GM12878 (cell line): ENCODE measurements around the gene CELSR1. TPM values are rescaled to one million over a fixed set of nuclear protein-coding genes. Genes with fewer than 3 reads are reported as not detected.
A peak's percentile ranks its signal among the peaks of the same experiment; 100 is the strongest.

Experiments used
- ASH2L ChIP-seq: fragments of 300-600, 200-600 bp; sonication (generic); IDR thresholded peaks from 2 replicates; pipeline ENCODE4 v1.6.1; 2017; ENCODE audit warnings: low read depth, mild to moderate bottlenecking, borderline replicate concordance
- BMI1 ChIP-seq: fragments of 450-650 bp; IDR thresholded peaks from 2 replicates; pipeline ENCODE4 v1.6.1; 2016; ENCODE audit warnings: mild to moderate bottlenecking, moderate library complexity, borderline replicate concordance
- BRCA1 ChIP-seq: IDR thresholded peaks from 2 replicates; pipeline ENCODE4 v1.6.1; 2011; ENCODE audit warnings: low read depth, low read length, improper control_type of control experiment
- CHD4 ChIP-seq: fragments of 200-600 bp; sonication (generic); IDR thresholded peaks from 2 replicates; pipeline ENCODE4 v1.6.1; 2016; ENCODE audit warnings: mild to moderate bottlenecking
- CREB1 ChIP-seq: IDR thresholded peaks from 2 replicates; pipeline ENCODE4 v1.6.1; 2012; ENCODE audit warnings: low read depth, mild to moderate bottlenecking, inconsistent platforms
- ELK1 ChIP-seq: IDR thresholded peaks from 2 replicates; pipeline ENCODE4 v1.6.1; 2012; ENCODE audit warnings: low read depth, low read length, improper control_type of control experiment
- ETV6 ChIP-seq, 2 experiments: fragments of 450-650 bp in 1 of 2; IDR thresholded peaks in 1 of 2; conservative IDR thresholded peaks in 1 of 2; 2 replicates each; pipeline ENCODE4 v1.6.1; 2014; ENCODE audit warnings: antibody characterized with exemption in 1 of 2, borderline replicate concordance in 1 of 2, low read depth in 1 of 2, mild to moderate bottlenecking in 1 of 2, moderate library complexity in 1 of 2
- EZH2 ChIP-seq: IDR thresholded peaks from 2 replicates; pipeline ENCODE4 v1.6.1; 2012; ENCODE audit warnings: low read depth, mild to moderate bottlenecking, control low read depth, inconsistent platforms, low read length, borderline replicate concordance; ENCODE audit not compliant: control insufficient read depth
- FOXM1 ChIP-seq: IDR thresholded peaks from 2 replicates; pipeline ENCODE4 v1.6.1; 2012; ENCODE audit warnings: low read depth, mild to moderate bottlenecking, inconsistent platforms, low read length, moderate library complexity
- HCFC1 ChIP-seq: fragments of 150-350 bp; IDR thresholded peaks from 2 replicates; pipeline ENCODE4 v1.6.1; 2014; ENCODE audit warnings: low read length
- IKZF1 ChIP-seq: fragments of 450-650 bp; conservative IDR thresholded peaks from 2 replicates; pipeline ENCODE4 v1.6.1; 2017; ENCODE audit warnings: antibody characterized with exemption, mild to moderate bottlenecking
- IRF5 ChIP-seq: fragments of 450-650 bp; IDR thresholded peaks from 2 replicates; pipeline ENCODE4 v1.6.1; 2017; ENCODE audit warnings: borderline replicate concordance
- KAT2A ChIP-seq: conservative IDR thresholded peaks from 2 replicates; pipeline ENCODE4 v1.6.1; 2011; ENCODE audit warnings: low read depth, low read length; ENCODE audit not compliant: control insufficient read depth
- LARP7 ChIP-seq: fragments of 450-650 bp; IDR thresholded peaks from 2 replicates; pipeline ENCODE4 v1.6.1; 2017; ENCODE audit warnings: mild to moderate bottlenecking
- MEF2A ChIP-seq: IDR thresholded peaks from 2 replicates; pipeline ENCODE4 v1.6.1; 2011; ENCODE audit warnings: low read depth, mild to moderate bottlenecking, low read length, moderate library complexity; ENCODE audit not compliant: insufficient read depth
- MEF2B ChIP-seq: fragments of 450-650 bp; IDR thresholded peaks from 2 replicates; pipeline ENCODE4 v1.6.1; 2018; ENCODE audit warnings: mild to moderate bottlenecking, moderate library complexity; ENCODE audit not compliant: partially characterized antibody, poor library complexity, severe bottlenecking
- MLLT1 ChIP-seq: fragments of 450-650 bp; IDR thresholded peaks from 2 replicates; pipeline ENCODE4 v1.6.1; 2016; ENCODE audit warnings: mild to moderate bottlenecking
- MYB ChIP-seq: fragments of 150-350 bp; IDR thresholded peaks from 2 replicates; pipeline ENCODE4 v1.6.1; 2014; ENCODE audit warnings: mild to moderate bottlenecking, low read depth, low read length, borderline replicate concordance
- MYC ChIP-seq: IDR thresholded peaks from 2 replicates; pipeline ENCODE4 v1.6.1; 2011; ENCODE audit warnings: mild to moderate bottlenecking, low read length, moderate library complexity, inconsistent platforms; ENCODE audit not compliant: insufficient read depth, insufficient replicate concordance, insufficient read length, severe bottlenecking
- NBN ChIP-seq: fragments of 450-650 bp; IDR thresholded peaks from 2 replicates; pipeline ENCODE4 v1.6.1; 2016
- PAX8 ChIP-seq: fragments of 450-650 bp; IDR thresholded peaks from 2 replicates; pipeline ENCODE4 v1.6.1; 2017; ENCODE audit warnings: mild to moderate bottlenecking, moderate library complexity
- POLR2AphosphoS5 ChIP-seq: IDR thresholded peaks from 2 replicates; pipeline ENCODE4 v1.6.1; 2011; ENCODE audit warnings: mild to moderate bottlenecking, low read length, inconsistent platforms
- RELA ChIP-seq: fragments of 450-650 bp; IDR thresholded peaks from 2 replicates; pipeline ENCODE4 v1.8.0; 2014; ENCODE audit warnings: borderline replicate concordance; ENCODE audit not compliant: partially characterized antibody
- SMC3 ChIP-seq: IDR thresholded peaks from 2 replicates; pipeline ENCODE4 v1.6.1; 2011; ENCODE audit warnings: low read length, improper control_type of control experiment, borderline replicate concordance
- SPI1 ChIP-seq: IDR thresholded peaks from 2 replicates; pipeline ENCODE4 v1.6.1; 2011; ENCODE audit warnings: low read depth, mild to moderate bottlenecking, low read length, moderate library complexity, borderline replicate concordance; ENCODE audit not compliant: insufficient read depth
- ZNF207 ChIP-seq: fragments of 450-650 bp; IDR thresholded peaks from 2 replicates; pipeline ENCODE4 v1.6.1; 2014; ENCODE audit warnings: antibody characterized with exemption, mild to moderate bottlenecking, borderline replicate concordance
- ZNF274 ChIP-seq: IDR thresholded peaks from one replicate; pipeline ENCODE4 v1.8.0; 2011; ENCODE audit not compliant: insufficient read length, insufficient read depth
- polyA plus RNA-seq, 11 experiments: library from polyadenylated mRNA; depleted of rRNA in 4 of 11; unstranded in 6 of 11; stranded (reverse) in 5 of 11; fragments of >200 nt; fragmentation: Nextera tagmentation in 4 of 11; fragmentation: Illumina TruSeq in 1 of 11; extraction: Ambion mirVana in 4 of 11; extraction: Trizol in 1 of 11; gene quantifications; 1 replicate in 1 of 11; 2 replicates in 10 of 11; pipeline versions ENCODE4 v1.2.1 to v1.2.3, GENCODE V29; 2011 to 2016; ENCODE audit warnings: inconsistent platforms in 2 of 11, missing spikeins in 2 of 11, low read depth in 1 of 11
- total RNA-seq, 4 experiments: library from RNA; depleted of rRNA in 3 of 4; stranded (reverse); fragments of >200 nt in 3 of 4; fragmentation: Illumina TruSeq in 1 of 4; extraction: Trizol in 1 of 4; gene quantifications; 2 replicates each; pipeline versions ENCODE4 v1.2.1 to v1.2.3, GENCODE V29; 2013 to 2021

CELSR1 gene
- total and polyA plus RNA-seq, 10 of the 15 experiments (the other 5 are each of a cell fraction or from before 2014, with no cell fraction given): 0.05 to 1.7 (median 0.35) TPM; not detected in 2

GRCh38 chr22:46335201-46336118, 202.0 kb downstream of the CELSR1 start, which contains the start of gene TRMU (continued):
- TF ChIP-seq MLLT1 (peak; percentile 97), ASH2L (peak; percentile 44; the same call in 1 of the 2 replicates), MYC (no peak), HCFC1 (peak; percentile 83), MEF2A (no peak), NBN (no peak), LARP7 (peak; percentile 96), MEF2B (no peak), FOXM1 (no peak), SMC3 (no peak), IKZF1 (peak; percentile 94), POLR2AphosphoS5 (peak; percentile 80; the same call in 1 of the 2 replicates), BRCA1 (no peak), PAX8 (no peak), BMI1 (no peak), MYB (no peak), RELA (peak; percentile 70), EZH2 (no peak), CREB1 (peak; percentile 61; the same call in 1 of the 2 replicates), ZNF274 (no peak), ZNF207 (0 out of 2 replicates have a peak, but pooled peaks have one; percentile 26), ELK1 (peak; percentile 89), SPI1 (no peak), ETV6 (conservative IDR thresholded peaks at IDR 0.05 in 1 of 2, IDR thresholded peaks at IDR 0.05 in 1 of 2; ENCODE audit: borderline replicate concordance in 1 of 2, low read depth in 1 of 2) (no peak), CHD4 (no peak), IRF5 (no peak), KAT2A (no peak)
